Loucy (cell line): ENCODE data around the gene TOGARAM2.

ENCODE experiments used
- CTCF ChIP-seq: fragments of 200-600 bp; sonication (generic); conservative IDR thresholded peaks from 2 replicates; pipeline ENCODE4 v1.5.1; 2014; ENCODE audit warnings: mild to moderate bottlenecking, antibody characterized with exemption, low read length
- EZH2phosphoT487 ChIP-seq: fragments of 200-600 bp; IDR thresholded peaks from 2 replicates; pipeline ENCODE4 v1.6.1; 2018; ENCODE audit warnings: antibody characterized with exemption, mild to moderate bottlenecking, moderate library complexity, borderline replicate concordance

GRCh38 chr2:29096969-29097368 is 115.9 kb downstream of the TOGARAM2 start:
- no peak for TF ChIP-seq CTCF
- no peak for TF ChIP-seq EZH2phosphoT487
